Fibroblast of the aortic adventitia (primary cell): Measurements from ENCODE around the gene OSBPL9. TPM values are rescaled to one million over a fixed set of nuclear protein-coding genes. Genes with fewer than 3 reads are reported as not detected.

Experiments used
- DNase-seq: peaks from one replicate; pipeline ENCODE4 v3.0.0-alpha.2; 2010; ENCODE audit warnings: low read depth
- H3K4me3 ChIP-seq: 2 replicates; pipeline ENCODE4 v1.5.1; 2011; ENCODE audit warnings: low read depth, mild to moderate bottlenecking, control low read depth, low read length, moderate library complexity
- CTCF ChIP-seq: IDR thresholded peaks from 2 replicates; pipeline ENCODE4 v1.5.1; 2011; ENCODE audit warnings: mild to moderate bottlenecking, low read length, control low read depth, inconsistent platforms; ENCODE audit not compliant: insufficient read depth
- total RNA-seq: library from RNA; depleted of rRNA; stranded (reverse); fragments of >200 nt; gene quantifications from 2 replicates; pipeline ENCODE4 v1.2.3, GENCODE V29; 2012; ENCODE audit warnings: low replicate concordance

Gene OSBPL9
- total RNA-seq, 1 donor, result 52.7 TPM

DNA sequence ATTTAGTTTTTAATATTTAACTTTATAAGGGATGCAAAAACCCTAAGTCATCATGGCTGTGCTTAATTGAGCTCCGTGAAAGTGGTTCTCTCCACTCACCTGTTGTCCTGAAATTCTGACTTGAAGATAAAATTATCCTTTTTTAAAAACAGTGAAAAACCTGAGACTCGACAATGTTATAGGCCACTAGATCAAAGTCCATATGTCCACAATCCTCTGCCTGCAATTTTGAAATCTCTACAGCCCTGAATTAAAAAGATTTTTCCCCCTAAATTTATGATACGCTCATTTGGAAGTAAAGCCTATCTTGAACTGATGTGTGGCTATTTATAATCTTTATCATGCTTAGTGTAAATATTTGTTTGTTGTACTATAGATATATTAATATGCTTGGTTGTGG lies 18.7 kb downstream of the OSBPL9 start:
- H3K4me3 ChIP-seq, result no peak overlapping the region
- DNase-seq, result no peak
- TF ChIP-seq CTCF, result no peak

DNA sequence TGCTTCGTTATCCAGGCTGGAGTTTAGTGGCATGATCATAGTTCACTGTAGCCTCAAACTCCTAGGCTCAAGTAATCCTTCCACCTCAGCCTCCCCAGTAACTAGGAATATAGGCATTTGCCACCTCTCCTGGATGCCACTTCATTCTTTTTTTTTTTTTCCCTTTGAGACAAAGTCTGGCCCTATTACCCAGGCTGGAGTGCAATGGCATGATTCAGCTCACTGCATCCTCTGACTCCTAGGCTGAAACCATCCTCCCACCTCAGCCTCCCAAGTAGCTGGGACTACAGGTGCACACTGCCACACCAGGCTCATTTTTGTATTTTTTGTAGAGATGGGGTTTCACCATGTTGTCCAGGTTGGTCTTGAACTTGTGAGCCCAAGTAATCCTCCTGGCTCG lies 19.3 kb downstream of the OSBPL9 start:
- DNase-seq, result no peak
- no peak for TF ChIP-seq CTCF
- H3K4me3 ChIP-seq, result no peak overlapping the region

DNA sequence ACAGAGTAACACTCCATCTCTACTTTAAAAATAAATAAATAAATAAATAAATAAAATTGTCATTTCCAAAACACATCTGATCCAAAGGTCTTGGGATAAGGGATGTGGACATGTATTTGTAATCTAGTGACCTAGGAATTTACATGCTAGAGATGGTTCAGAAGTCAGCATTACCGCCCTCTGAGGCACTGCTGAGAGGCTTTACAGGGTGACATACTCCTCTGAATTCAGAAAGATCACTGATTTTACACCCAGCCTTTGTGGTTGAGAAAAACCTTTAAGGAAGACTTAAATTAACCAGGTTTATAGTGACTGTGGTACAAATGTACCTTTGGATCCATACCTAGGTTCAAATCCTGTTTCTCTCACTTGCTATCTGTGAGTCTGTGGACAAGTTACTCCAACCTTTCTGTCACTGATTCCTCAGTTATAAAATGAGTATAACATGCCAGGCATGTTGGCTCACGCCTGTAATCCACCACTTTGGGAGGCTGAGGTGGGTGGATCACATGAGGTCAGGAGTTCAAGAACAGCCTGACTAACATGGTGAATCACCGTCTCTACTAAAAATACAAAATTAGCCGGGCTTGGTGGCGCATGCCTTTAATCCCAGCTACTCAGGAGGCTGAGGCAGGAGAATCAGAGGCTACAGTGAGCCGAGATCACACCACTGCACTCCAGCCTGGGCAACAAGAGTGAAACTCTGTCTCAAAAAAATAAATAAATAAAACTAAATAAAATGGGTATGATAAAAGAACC lies 20.1 kb downstream of the OSBPL9 start:
- TF ChIP-seq CTCF, result no peak
- peak; percentile 81 for DNase-seq
- no peak overlapping the region for H3K4me3 ChIP-seq

GRCh38 chr1:51638350-51638749 lies 21.5 kb downstream of the OSBPL9 start:
- DNase-seq, result no peak
- no peak overlapping the region for H3K4me3 ChIP-seq
- no peak for TF ChIP-seq CTCF

GRCh38 chr1:51639694-51640093 lies 22.8 kb downstream of the OSBPL9 start:
- DNase-seq, result no peak
- H3K4me3 ChIP-seq, result no peak overlapping the region
- TF ChIP-seq CTCF, result no peak

DNA sequence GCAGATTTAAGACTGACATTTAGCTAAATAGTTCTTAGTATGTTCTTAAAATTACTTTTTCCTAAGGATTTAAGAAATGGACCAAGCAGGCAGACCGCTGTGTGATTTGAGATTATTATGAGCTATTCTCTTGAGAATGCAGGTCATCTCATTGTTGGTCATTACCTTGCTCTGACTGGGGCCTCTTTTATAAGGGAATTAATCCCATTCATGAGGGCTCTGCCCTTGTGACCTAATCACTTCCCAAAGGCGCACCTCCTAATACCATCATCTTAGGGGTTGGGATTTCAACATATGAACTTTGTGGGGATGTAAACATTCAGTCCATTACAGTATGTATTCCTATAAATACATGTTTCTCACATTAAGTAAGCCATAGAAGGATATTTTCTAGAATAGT lies 24.2 kb downstream of the OSBPL9 start:
- H3K4me3 ChIP-seq, result no peak overlapping the region
- no peak for TF ChIP-seq CTCF
- no peak for DNase-seq

- no peak overlapping the region for H3K4me3 ChIP-seq
Measured at GRCh38 chr1:51642739-51643142, 25.8 kb downstream of the OSBPL9 start.

More at GRCh38 chr1:51642739-51643142, 25.8 kb downstream of the OSBPL9 start:
- DNase-seq, result peak; percentile 96
- no peak for TF ChIP-seq CTCF
